A549 (cell line): ENCODE measurements around the gene PLIN5.

ENCODE experiments used
- BHLHE40 ChIP-seq: IDR thresholded peaks from 2 replicates; pipeline ENCODE4 v1.6.1; 2012; ENCODE audit warnings: low read depth, low read length, inconsistent platforms
- CHD2 ChIP-seq: fragments of 150-350 bp; IDR thresholded peaks from 2 replicates; pipeline ENCODE4 v1.6.1; 2014; ENCODE audit warnings: low read length; ENCODE audit not compliant: partially characterized antibody
- EP300 ChIP-seq, 2 experiments: fragments of >200 bp; sonication (Bioruptor Twin); formaldehyde crosslinking; IDR thresholded peaks; 2 replicates in 1 of 2; 3 replicates in 1 of 2; pipeline ENCODE4 v1.6.1; 2016 to 2017
- ESRRA ChIP-seq: fragments of 150-350 bp; IDR thresholded peaks from 2 replicates; pipeline ENCODE4 v1.6.1; 2014; ENCODE audit warnings: mild to moderate bottlenecking, low read length, borderline replicate concordance
- HOXA7 ChIP-seq: fragments of 250-450 bp; sonication (Bioruptor Pico); IDR thresholded peaks from 2 replicates; pipeline ENCODE4 v1.5.0; 2020; ENCODE audit warnings: mild to moderate bottlenecking, moderate library complexity
- HOXB5 ChIP-seq: fragments of 250-450 bp; sonication (Bioruptor Pico); IDR thresholded peaks from 2 replicates; pipeline ENCODE4 v1.5.0; 2020; ENCODE audit warnings: mild to moderate bottlenecking, moderate library complexity
- MAFK ChIP-seq: fragments of 450-650 bp; IDR thresholded peaks from 2 replicates; pipeline ENCODE4 v1.6.1; 2014; ENCODE audit not compliant: partially characterized antibody
- MAZ ChIP-seq: fragments of 150-350 bp; IDR thresholded peaks from 2 replicates; pipeline ENCODE4 v1.6.1; 2014; ENCODE audit warnings: antibody characterized with exemption, low read depth, low read length, borderline replicate concordance
- POLR2A ChIP-seq: IDR thresholded peaks from 2 replicates; pipeline ENCODE4 v1.6.1; 2012; ENCODE audit warnings: mild to moderate bottlenecking, low read length
- POLR2AphosphoS2 ChIP-seq: conservative IDR thresholded peaks from 2 replicates; pipeline ENCODE4 v1.6.1; 2012; ENCODE audit warnings: low read length, improper control_type of control experiment, inconsistent platforms
- TF ChIP-seq, protein P1 (sequence below): fragments of >200 bp; sonication (Bioruptor Twin); formaldehyde crosslinking; IDR thresholded peaks from 3 replicates; pipeline ENCODE4 v1.5.1; 2016

DNA sequence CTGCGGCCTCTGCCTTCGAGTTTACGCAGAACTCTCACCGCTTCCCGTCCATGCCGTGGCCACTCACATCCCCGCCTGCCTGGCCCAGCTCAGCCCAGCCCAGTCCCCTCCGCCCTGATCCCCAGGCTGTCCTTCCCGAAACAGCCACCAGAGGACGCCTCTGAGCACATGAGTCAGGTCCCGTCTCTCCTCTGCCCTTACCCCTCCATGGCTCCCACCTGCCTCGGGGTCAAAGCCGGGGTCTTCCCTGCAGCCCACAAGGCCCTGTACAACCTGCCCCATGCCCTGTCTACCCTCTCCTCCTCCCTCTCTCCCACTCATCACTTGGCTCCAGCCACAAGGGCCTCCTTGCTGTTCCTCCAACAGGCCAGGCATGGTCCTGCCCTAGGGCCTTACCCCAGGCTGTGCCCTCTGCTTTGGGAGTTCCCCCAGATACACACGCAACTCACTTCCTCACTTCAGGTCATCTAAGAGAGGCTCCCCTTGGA lies 32.6 kb upstream of the PLIN5 start:
- TF ChIP-seq HOXB5 (CRISPR knock-in tag) (no peak), BHLHE40 (no peak), EP300 (IDR thresholded peaks at IDR 0.05) (no peak), POLR2A (no peak), POLR2AphosphoS2 (no peak), CHD2 (no peak), ESRRA (no peak), MAFK (no peak), HOXA7 (CRISPR knock-in tag) (no peak), MAZ (no peak)
- TF ChIP-seq, protein P1, sequence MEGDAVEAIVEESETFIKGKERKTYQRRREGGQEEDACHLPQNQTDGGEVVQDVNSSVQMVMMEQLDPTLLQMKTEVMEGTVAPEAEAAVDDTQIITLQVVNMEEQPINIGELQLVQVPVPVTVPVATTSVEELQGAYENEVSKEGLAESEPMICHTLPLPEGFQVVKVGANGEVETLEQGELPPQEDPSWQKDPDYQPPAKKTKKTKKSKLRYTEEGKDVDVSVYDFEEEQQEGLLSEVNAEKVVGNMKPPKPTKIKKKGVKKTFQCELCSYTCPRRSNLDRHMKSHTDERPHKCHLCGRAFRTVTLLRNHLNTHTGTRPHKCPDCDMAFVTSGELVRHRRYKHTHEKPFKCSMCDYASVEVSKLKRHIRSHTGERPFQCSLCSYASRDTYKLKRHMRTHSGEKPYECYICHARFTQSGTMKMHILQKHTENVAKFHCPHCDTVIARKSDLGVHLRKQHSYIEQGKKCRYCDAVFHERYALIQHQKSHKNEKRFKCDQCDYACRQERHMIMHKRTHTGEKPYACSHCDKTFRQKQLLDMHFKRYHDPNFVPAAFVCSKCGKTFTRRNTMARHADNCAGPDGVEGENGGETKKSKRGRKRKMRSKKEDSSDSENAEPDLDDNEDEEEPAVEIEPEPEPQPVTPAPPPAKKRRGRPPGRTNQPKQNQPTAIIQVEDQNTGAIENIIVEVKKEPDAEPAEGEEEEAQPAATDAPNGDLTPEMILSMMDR = peak; percentile 58
